ENCODE measurements around the gene PRDM5.

Gene PRDM5

GRCh38 chr4:120853161-120853935 lies 69.2 kb downstream of the PRDM5 start:
- DNase-seq, result no peak

- DNase-seq, result no peak
Measured at GRCh38 chr4:120850018-120850599, 72.4 kb downstream of the PRDM5 start.

- no peak for DNase-seq
Measured at GRCh38 chr4:120847019-120847582, 75.4 kb downstream of the PRDM5 start.

- DNase-seq, result no peak
Measured at GRCh38 chr4:120844528-120844921, 78.0 kb downstream of the PRDM5 start.

GRCh38 chr4:120843849-120844527 lies 78.5 kb downstream of the PRDM5 start:
- DNase-seq, result no peak

- DNase-seq, result no peak
Measured at GRCh38 chr4:120842031-120842430, 80.5 kb downstream of the PRDM5 start.

- DNase-seq, result no peak
Measured at GRCh38 chr4:120841580-120841979, 80.9 kb downstream of the PRDM5 start.

- no peak for DNase-seq
Measured at GRCh38 chr4:120839974-120840751, 82.4 kb downstream of the PRDM5 start.

- no peak for DNase-seq
Measured at GRCh38 chr4:120839334-120839973, 83.1 kb downstream of the PRDM5 start.

GRCh38 chr4:120838784-120839183 lies 83.7 kb downstream of the PRDM5 start:
- no peak for DNase-seq

GRCh38 chr4:120837656-120838055 lies 84.9 kb downstream of the PRDM5 start:
- DNase-seq, result no peak

GRCh38 chr4:120835342-120835741 lies 87.2 kb downstream of the PRDM5 start:
- no peak for DNase-seq

- no peak for DNase-seq
Measured at GRCh38 chr4:120830204-120830603, 92.3 kb downstream of the PRDM5 start.

- DNase-seq, result no peak
Measured at GRCh38 chr4:120829113-120829831, 93.3 kb downstream of the PRDM5 start.

GRCh38 chr4:120826853-120827252 lies 95.7 kb downstream of the PRDM5 start:
- no peak for DNase-seq

- no peak for DNase-seq
Measured at GRCh38 chr4:120826449-120826848, 96.1 kb downstream of the PRDM5 start.

- DNase-seq, result no peak
Measured at GRCh38 chr4:120824946-120825345, 97.6 kb downstream of the PRDM5 start.

GRCh38 chr4:120821977-120822376 lies 100.5 kb downstream of the PRDM5 start:
- DNase-seq, result no peak

- no peak for DNase-seq
Measured at GRCh38 chr4:120821029-120821428, 101.5 kb downstream of the PRDM5 start.

- no peak for DNase-seq
Measured at GRCh38 chr4:120819805-120820437, 102.6 kb downstream of the PRDM5 start.

- DNase-seq, result no peak
Measured at GRCh38 chr4:120816296-120816965, 106.1 kb downstream of the PRDM5 start.

All from inflammatory macrophage treated with lipopolysaccharide for 4 hours (primary cell).